B cell (primary cell): ENCODE data around the gene NT5DC4. TPM values are rescaled to one million over a fixed set of nuclear protein-coding genes. Genes with fewer than 3 reads are reported as not detected.

ENCODE experiments used
- ATAC-seq: fragments of 200-7000 bp; cut with Tn5 transposase; one replicate; pipeline ENCODE4 v1.10.0; 2021; ENCODE audit warnings: low read depth, mild to moderate bottlenecking, moderate number of reproducible peaks, moderate library complexity
- CTCF ChIA-PET: fragments of 350-600 bp; sonication (Branson Sonifier 250); formaldehyde crosslinking; loops from one replicate; lab custom pipeline; 2021; ENCODE audit warnings: antibody characterized with exemption, inconsistent platforms; lab: Charles Lee
- POLR2A ChIA-PET: fragments of 350-600 bp; sonication (Branson Sonifier 250); formaldehyde crosslinking; loops from one replicate; lab custom pipeline; 2021; ENCODE audit warnings: antibody characterized with exemption; lab: Charles Lee
- DNase-seq: peaks from one replicate; pipeline ENCODE4 v3.0.0; 2013
- H2AFZ ChIP-seq: 2 replicates; pipeline ENCODE4 v1.6.1; 2012; ENCODE audit warnings: mild to moderate bottlenecking, low read depth, low read length; ENCODE audit not compliant: insufficient read depth, poor library complexity, severe bottlenecking
- H3K27ac ChIP-seq, 2 donors: 1 replicate in 1 of 2; 2 replicates in 1 of 2; pipeline ENCODE4 v1.5.1; 2012 to 2013; ENCODE audit warnings: low read length in 2 of 2, mild to moderate bottlenecking in 2 of 2, moderate library complexity in 1 of 2
- H3K27me3 ChIP-seq, 4 experiments: fragments of 200-600 bp in 1 of 4; sonication (generic) in 1 of 4; replicated peaks in 1 of 4; 1 replicate in 2 of 4; 2 replicates in 2 of 4; pipeline versions ENCODE4 v1.6.1 to v1.7.0; 2013 to 2016; ENCODE audit warnings: low read length in 3 of 4, mild to moderate bottlenecking in 2 of 4, mixed read lengths in 1 of 4, moderate library complexity in 1 of 4; ENCODE audit not compliant: insufficient read depth in 4 of 4, control insufficient read depth in 3 of 4; ENCODE audit errors: control extremely low read depth in 1 of 4
- H3K36me3 ChIP-seq, 2 experiments: replicated peaks in 1 of 2; 1 replicate in 1 of 2; 2 replicates in 1 of 2; pipeline versions ENCODE4 v1.6.1 to v1.7.1; 2013; ENCODE audit warnings: low read length in 1 of 2; ENCODE audit not compliant: insufficient read depth in 2 of 2, control insufficient read depth in 1 of 2; ENCODE audit errors: control extremely low read depth in 1 of 2, extremely low read depth in 1 of 2
- H3K4me1 ChIP-seq, 2 donors: fragments of 200-600 bp in 1 of 2; sonication (generic) in 1 of 2; 1 replicate in 1 of 2; 2 replicates in 1 of 2; pipeline versions ENCODE4 v1.5.1 to v1.6.1; 2013 to 2017; ENCODE audit warnings: low read length in 2 of 2; ENCODE audit not compliant: control insufficient read depth in 2 of 2, insufficient read depth in 2 of 2
- H3K4me2 ChIP-seq: replicated peaks from 2 replicates; pipeline ENCODE3; 2012; ENCODE audit warnings: mild to moderate bottlenecking, low read depth, low read length; ENCODE audit not compliant: poor library complexity, severe bottlenecking
- H3K4me3 ChIP-seq, 5 experiments: fragments of 200-600 bp in 1 of 5; sonication (generic) in 1 of 5; 1 replicate in 3 of 5; 2 replicates in 2 of 5; pipeline versions ENCODE4 v1.5.1 to v1.7.0; 2011 to 2016; ENCODE audit warnings: low read length in 4 of 5, mild to moderate bottlenecking in 4 of 5, low read depth in 2 of 5, control low read depth in 1 of 5, moderate library complexity in 1 of 5; ENCODE audit not compliant: insufficient read depth in 1 of 5; ENCODE audit errors: control extremely low read depth in 1 of 5, extremely low read depth in 1 of 5
- H3K79me2 ChIP-seq: fragments of 200-600 bp; sonication (generic); one replicate; pipeline ENCODE4 v1.6.0; 2016; ENCODE audit warnings: low read length; ENCODE audit not compliant: control insufficient read depth, insufficient read depth
- H3K9ac ChIP-seq: fragments of 200-600 bp; sonication (generic); 2 replicates; pipeline ENCODE4 v1.6.1; 2017; ENCODE audit warnings: mild to moderate bottlenecking, low read length, moderate library complexity
- H3K9me3 ChIP-seq, 3 donors: one replicate each; pipeline versions ENCODE4 v1.6.1 to v1.7.1; 2013; ENCODE audit warnings: low read length in 2 of 3; ENCODE audit not compliant: control insufficient read depth in 2 of 3, insufficient read depth in 1 of 3; ENCODE audit errors: control extremely low read depth in 1 of 3
- H4K20me1 ChIP-seq: 2 replicates; pipeline ENCODE4 v1.6.0; 2012; ENCODE audit warnings: mild to moderate bottlenecking, low read length; ENCODE audit not compliant: insufficient read depth, control insufficient read depth, poor library complexity, severe bottlenecking
- H3K27ac Mint-ChIP-seq: one replicate; pipeline ENCODE4 v1.8.0; 2021; ENCODE audit warnings: mixed read lengths
- H3K27me3 Mint-ChIP-seq: one replicate; pipeline ENCODE4 v1.8.0; 2021; ENCODE audit warnings: mixed read lengths
- H3K4me1 Mint-ChIP-seq: one replicate; pipeline ENCODE4 v1.8.0; 2021; ENCODE audit warnings: mixed read lengths
- H3K4me3 Mint-ChIP-seq: one replicate; pipeline ENCODE4 v1.8.0; 2021; ENCODE audit warnings: mixed read lengths
- H3K9me3 Mint-ChIP-seq: one replicate; pipeline ENCODE4 v1.8.0; 2022; ENCODE audit warnings: mixed read lengths; ENCODE audit not compliant: insufficient read depth
- EZH2 ChIP-seq: IDR thresholded peaks from 2 replicates; pipeline ENCODE4 v1.6.1; 2012; ENCODE audit warnings: borderline replicate concordance, low read depth, mild to moderate bottlenecking, moderate library complexity, low read length; ENCODE audit not compliant: insufficient read depth, poor library complexity, severe bottlenecking
- WGBS: methylation state at CpG from one replicate; pipeline ENCODE4 v1.1.5; 2013; ENCODE audit warnings: missing lambda C conversion rate; ENCODE audit not compliant: insufficient coverage; 5-methylcytosine and 5-hydroxymethylcytosine counted together
- intact Hi-C: fragments of 100-400 bp; cut with micrococcal nuclease; formaldehyde crosslinking; loops from one replicate; pipeline ENCODE4 v1.10.0; 2022
- polyA plus RNA-seq: library from polyadenylated mRNA; depleted of rRNA; stranded (reverse); fragments of >200 nt; gene quantifications from 2 replicates; pipeline ENCODE4 v1.2.3, GENCODE V29; 2012
- total RNA-seq, 2 donors: library from RNA; stranded (reverse); fragments of 120-200 nt in 1 of 2; gene quantifications; 1 replicate in 1 of 2; 2 replicates in 1 of 2; pipeline versions ENCODE4 v1.2.3 to v1.2.4, GENCODE V29; 2013 to 2022
- TF ChIP-seq, protein P1 (sequence below): fragments of 200-600 bp; IDR thresholded peaks from one replicate; pipeline ENCODE4 v1.8.0; 2022; ENCODE audit warnings: antibody characterized with exemption, mild to moderate bottlenecking

Gene NT5DC4
- total and polyA plus RNA-seq, 2 donors (not counting 1 experiment from before 2014, with no cell fraction given): 2.0 TPM; not detected in 1

DNA sequence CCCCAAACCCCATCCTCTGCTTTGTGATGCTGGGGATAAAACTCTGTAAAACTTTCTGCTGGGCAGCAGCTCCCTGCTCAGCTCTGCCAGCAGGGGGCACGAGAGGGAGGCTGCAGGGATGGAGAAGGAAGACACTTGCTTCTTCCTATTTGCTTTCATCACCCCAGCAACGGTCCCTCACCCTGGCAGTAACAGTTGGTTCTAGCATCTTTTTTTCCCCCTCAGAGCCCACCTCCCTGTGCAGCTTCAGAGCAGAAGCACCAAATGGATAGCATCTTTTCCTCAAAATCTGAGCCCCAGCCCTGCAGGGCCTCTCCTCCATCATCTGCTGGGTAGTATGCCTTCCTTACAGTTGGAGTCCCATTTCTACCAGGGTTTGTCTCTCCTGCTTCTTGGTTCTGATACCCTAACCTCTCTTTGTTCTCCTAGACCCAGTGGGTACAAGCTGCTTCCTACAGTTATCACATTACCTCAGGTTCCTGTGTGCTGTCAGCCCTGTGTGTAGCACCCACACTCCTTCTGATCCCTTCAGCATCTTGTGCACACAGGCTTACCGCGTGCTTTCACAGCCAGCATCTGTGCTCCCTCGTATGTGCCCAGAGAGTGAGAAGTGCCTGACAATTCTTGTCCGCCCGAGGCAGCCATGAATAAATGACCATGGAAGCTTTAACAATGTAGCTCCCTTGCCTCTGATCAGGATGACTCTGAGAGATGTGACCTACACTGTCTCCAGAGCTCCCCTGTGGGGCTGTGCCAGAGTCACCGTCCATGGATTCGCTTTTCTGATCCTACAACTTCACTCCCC, 29.1 kb downstream of the NT5DC4 start:
- Mint-ChIP-seq H3K27ac (peak overlapping the region; percentile 21), H3K9me3 (no peaks in the 10 kb centered on the region), H3K4me1 (peaks cover 13% of the 10 kb centered on the region), H3K4me3 (no peak overlapping the region), H3K27me3 (no peaks in the 10 kb centered on the region)
- WGBS: 77% methylated on average over 8 of the region's 9 CpGs
- H3K9me3 ChIP-seq: no peaks in the 10 kb centered on the region
- H3K36me3 ChIP-seq: no peaks in the 10 kb centered on the region
- H3K27ac ChIP-seq: no peak overlapping the region
- H3K4me2 ChIP-seq: no peak overlapping the region
- H3K4me3 ChIP-seq: no peak overlapping the region
- H3K27me3 ChIP-seq: no peaks in the 10 kb centered on the region
- POLR2A ChIA-PET: no interaction called here
- peaks cover 0 to 11% of the 10 kb centered on the region in 2 donors for H3K4me1 ChIP-seq
- no peaks in the 10 kb centered on the region for H4K20me1 ChIP-seq
- DNase-seq (peak; percentile 82), ATAC-seq (peak; percentile 93)
- intact Hi-C loops: loop anchor here (1.0 to 5.0 kb wide), 3 partner anchors 135 to 622 kb away; no protein-coding TSS in a partner anchor
- H3K79me2 ChIP-seq: no peaks in the 10 kb centered on the region
- H2AFZ ChIP-seq: peak overlapping the region; percentile 57
- CTCF ChIA-PET: interaction anchor here (0.6 to 14.9 kb wide), 36 partner anchors 10 to 271 kb away, joined by 3 to 299 read pairs (median 5); partner anchors contain the start of gene IL1B
- H3K9ac ChIP-seq: no peak overlapping the region
- TF ChIP-seq, protein P1, sequence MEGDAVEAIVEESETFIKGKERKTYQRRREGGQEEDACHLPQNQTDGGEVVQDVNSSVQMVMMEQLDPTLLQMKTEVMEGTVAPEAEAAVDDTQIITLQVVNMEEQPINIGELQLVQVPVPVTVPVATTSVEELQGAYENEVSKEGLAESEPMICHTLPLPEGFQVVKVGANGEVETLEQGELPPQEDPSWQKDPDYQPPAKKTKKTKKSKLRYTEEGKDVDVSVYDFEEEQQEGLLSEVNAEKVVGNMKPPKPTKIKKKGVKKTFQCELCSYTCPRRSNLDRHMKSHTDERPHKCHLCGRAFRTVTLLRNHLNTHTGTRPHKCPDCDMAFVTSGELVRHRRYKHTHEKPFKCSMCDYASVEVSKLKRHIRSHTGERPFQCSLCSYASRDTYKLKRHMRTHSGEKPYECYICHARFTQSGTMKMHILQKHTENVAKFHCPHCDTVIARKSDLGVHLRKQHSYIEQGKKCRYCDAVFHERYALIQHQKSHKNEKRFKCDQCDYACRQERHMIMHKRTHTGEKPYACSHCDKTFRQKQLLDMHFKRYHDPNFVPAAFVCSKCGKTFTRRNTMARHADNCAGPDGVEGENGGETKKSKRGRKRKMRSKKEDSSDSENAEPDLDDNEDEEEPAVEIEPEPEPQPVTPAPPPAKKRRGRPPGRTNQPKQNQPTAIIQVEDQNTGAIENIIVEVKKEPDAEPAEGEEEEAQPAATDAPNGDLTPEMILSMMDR: peak; percentile 96
- TF ChIP-seq EZH2: no peak

DNA sequence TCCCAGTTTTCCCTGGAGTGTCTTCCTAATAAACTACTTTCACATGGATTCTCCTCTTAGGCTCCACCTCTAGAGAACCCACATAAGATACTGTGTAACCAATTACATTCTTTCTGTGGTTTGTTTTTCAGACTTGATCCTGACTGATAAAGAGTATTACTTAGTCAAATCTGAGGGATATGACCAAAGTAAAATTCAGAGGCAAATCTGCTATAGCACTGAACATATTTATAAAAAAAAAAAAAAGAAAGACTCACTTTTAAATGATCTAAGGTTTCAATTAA, 29.7 kb downstream of the NT5DC4 start:
- H3K27ac ChIP-seq: no peak overlapping the region
- CTCF ChIA-PET: interaction anchor here (0.6 to 14.9 kb wide), 19 partner anchors 10 to 272 kb away, joined by 3 to 299 read pairs (median 5); partner anchors contain the start of gene IL1B
- no peak overlapping the region for H3K4me3 Mint-ChIP-seq

More for the DNA sequence above, 29.7 kb downstream of the NT5DC4 start:
- Histone ChIP-seq H4K20me1 (no peaks in the 10 kb centered on the region), H3K4me1 (peaks cover 0 to 12% of the 10 kb centered on the region in 2 donors), H3K79me2 (no peaks in the 10 kb centered on the region), H3K27me3 (no peaks in the 10 kb centered on the region), H2AFZ (peak overlapping the region; percentile 57), H3K4me2 (no peak overlapping the region), H3K9me3 (no peaks in the 10 kb centered on the region), H3K36me3 (no peaks in the 10 kb centered on the region), H3K9ac (no peak overlapping the region), H3K4me3 (no peak overlapping the region)
- POLR2A ChIA-PET: no interaction called here
- H3K9me3 Mint-ChIP-seq: no peaks in the 10 kb centered on the region
- no peak for ATAC-seq
- no peaks in the 10 kb centered on the region for H3K27me3 Mint-ChIP-seq
- intact Hi-C loops: no loop called here
- TF ChIP-seq, protein P1: no peak
- TF ChIP-seq EZH2: no peak
- peaks cover 16% of the 10 kb centered on the region for H3K4me1 Mint-ChIP-seq
- DNase-seq: no peak
- H3K27ac Mint-ChIP-seq: no peak overlapping the region
